DMS53 (cell line): Measurements from ENCODE around the gene JADE2.
"Not testable (repeated sequence)": the region's sequence is repeated elsewhere in the genome, so short reads cannot be mapped to it uniquely, and the experiment has no call there.

Experiments
- DNase-seq: peaks from one replicate; lab custom pipeline; 2025; lab: John Stamatoyannopoulos, UW

The JADE2 gene

DNA sequence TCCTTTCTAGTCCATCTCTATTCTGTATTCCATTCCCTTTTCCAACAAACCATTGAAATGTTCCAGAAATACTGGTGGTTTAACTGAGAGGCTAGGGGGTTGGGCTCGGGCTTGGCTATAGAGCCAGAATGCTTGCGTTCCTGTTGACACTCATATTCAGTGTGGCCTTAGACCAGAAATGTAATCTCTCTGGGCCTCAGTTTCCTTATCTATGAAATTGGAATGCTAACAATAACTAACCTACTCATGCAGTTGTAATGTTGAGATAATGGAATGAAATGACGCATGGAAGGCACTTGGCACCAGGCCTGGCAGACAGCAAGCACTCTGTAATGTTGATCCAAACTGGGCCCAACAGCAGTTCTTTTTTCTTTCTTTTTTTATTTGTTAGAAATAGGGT, 26.8 kb downstream of the JADE2 start:
- DNase-seq, result no peak

DNA sequence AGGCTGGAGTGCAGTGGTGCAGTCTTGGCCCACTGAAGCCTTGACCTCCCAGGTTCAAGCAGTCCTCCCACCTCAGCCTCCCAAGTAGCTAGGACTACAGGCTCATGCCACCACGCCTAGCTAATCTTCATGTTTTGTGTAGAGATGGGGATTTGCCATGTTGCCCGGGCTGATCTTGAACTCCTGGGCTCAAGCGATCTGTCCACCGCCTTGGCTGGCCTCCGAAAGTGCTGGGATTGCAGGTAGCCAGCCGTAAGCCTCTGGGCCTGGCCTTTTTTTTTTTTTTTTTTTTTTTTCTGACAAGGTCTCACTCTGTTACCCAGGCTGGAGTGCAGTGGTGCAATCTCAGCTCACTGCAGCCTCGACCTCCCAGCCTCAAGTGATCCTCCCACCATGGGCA, 27.2 kb downstream of the JADE2 start:
- DNase-seq, result not testable (repeated sequence)

DNA sequence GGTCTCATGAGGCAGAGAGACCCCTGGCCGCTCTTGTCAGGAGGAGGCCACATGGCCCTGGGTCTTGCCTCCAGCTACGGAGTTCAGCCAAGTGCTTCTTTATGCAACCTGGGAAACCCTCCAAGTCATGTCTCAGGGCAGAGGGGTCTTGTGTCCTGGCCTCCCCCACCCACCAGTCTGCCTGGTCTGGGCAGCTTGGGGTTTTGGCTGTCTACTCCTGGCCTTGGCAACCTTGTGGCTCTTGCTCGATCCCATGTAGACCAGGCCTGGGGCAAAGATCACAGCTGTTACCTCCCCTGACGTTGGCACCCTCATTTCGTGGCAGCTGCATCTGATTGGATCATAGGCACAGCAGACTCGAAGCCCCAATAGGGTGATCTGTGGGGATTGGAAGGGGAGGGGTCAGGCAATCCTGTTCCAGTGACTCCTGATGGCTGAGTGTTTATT, 28.4 kb downstream of the JADE2 start:
- DNase-seq, result no peak

DNA sequence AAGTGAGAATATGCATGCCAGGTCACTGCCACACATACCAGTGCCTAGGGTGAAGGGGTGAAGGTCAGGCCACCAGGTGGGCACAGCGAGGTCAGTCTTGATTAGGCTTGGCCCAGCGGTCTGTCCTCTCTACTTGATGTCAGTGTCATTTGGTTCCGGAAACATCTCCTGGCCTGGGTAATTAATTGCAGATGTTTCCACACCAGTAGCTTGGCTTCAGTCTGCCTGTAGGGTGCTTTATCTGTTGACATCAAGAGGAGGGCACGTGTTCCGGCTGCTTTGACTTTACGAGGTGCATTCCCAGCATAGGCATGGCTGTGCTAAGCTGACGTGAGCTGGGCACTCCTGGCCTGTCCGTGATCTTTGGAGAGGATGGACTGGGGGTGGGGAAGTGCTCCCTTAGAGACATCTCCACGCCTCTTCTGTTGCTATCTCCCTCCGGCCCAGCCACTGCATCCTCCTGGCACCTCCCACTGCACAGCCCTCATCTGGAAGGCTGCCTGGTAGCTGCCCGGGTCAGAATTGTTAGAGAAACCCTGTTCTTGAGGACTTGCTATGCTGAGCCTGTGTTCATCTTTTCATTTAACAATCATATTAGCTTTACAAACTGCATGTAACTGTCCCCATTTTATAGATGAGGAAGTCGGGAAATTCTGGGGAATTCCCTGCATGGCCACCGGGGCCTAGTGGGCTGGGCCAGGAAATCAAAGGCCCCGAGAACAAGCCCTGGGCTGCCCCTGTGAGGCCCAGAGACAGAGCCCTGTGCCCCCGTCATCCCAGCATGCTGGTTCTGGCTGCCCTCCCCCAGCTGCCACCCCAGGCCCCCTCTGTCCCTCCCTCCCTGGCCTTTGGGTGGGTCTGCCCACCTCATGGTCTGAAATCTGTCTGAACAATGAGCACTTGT, 29.1 kb downstream of the JADE2 start:
- DNase-seq, result peak; percentile 26

DNA sequence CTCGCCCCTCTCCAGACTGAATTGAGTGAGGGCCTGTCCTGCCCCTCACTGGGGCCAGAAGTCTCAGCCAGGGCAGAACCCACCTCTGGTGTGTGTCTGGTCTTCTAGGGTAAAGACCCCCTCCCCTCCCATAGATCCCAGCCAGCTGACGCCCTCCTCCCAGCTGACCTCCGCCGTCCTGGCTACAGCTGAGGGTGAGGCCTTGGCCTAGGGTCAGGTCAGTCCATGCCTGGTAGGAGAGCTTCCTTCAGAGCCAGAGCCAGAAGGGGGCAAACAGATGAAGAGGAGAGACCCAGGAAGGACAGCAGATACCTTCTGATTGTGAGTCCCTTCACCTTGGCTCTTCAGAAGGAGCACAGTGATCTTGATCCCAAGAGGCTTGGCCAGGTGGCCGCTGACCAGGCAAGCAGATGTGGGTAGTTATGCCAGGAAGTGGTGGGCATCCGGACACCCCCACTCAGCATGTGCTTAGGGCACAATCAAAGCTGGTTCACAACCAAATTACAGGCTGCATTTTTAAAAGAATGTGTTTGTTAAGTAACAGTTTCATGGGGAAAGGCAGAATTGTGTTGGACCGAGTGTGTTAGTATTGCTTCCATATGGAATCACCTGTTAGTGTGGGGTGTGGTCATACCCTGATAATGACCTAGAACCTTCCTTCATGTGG, 29.9 kb downstream of the JADE2 start:
- peak; percentile 26 for DNase-seq

DNA sequence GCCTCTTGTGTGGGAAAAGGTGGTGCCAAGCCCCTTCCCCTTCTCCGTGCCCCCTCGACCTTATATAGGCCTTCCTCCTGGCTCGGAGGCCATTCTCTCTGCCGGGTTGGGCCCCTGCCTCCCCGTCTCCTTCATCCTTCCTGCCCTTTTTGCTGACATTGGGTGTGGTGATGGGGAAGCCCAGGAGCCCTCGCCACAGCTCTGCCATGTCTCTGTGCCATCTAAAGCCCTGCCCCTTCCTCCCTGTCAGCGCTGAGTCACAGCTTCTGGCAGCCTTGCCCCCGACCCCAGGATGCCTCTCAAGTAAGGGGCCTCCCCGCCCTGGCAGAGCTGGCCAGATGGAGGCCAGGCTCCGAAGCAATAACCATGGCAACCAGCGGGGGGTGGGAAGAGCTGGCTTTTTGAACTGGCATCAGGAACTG, 30.4 kb downstream of the JADE2 start:
- DNase-seq, result peak; percentile 67

DNA sequence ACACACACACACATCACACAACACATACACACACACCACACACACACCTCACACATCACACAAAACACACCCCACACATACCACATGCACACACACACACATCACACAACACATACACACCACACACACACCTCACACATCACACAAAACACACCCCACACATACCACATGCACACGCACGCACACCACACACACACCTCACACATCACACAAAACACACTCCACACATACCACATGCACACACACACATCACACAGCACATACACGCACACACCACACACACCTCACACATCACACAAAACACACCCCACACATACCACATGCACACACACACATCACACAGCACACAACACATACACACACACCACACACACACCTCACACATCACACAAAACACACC, 31.1 kb downstream of the JADE2 start:
- not testable (repeated sequence) for DNase-seq

DNA sequence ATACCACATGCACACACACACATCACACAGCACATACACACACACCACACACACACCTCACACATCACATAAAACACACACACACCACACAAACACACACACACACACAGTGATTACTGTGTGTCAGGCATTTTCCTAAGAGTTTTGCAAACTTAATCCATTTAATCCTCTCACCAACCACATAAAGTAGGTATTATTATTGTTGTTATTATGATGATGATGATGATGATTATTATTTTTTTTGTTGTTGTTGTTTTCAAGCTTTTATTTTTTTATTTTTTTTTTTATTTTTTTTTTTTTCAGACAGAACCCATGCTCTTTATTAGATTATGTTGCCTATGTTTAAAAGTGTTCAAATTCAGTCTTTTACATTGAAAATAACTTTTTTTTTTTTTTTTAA, 31.5 kb downstream of the JADE2 start:
- DNase-seq, result no peak

DNA sequence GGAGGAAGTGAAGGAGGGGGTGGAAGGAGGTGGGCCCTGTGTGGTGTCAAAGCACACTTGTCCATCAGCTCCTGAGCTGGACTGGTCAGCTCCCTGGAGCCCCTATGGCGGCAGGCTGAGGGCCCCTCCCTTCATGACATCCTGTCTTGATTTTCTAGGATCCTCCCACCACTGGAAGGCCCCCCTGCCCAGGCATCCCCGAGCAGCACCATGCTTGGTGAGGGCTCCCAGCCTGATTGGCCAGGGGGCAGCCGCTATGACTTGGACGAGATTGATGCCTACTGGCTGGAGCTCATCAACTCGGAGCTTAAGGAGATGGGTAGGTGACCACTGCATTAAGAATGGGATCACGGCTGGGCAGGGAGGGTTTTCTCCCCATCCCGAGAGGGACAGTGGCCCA, 34.2 kb downstream of the JADE2 start:
- no peak for DNase-seq

DNA sequence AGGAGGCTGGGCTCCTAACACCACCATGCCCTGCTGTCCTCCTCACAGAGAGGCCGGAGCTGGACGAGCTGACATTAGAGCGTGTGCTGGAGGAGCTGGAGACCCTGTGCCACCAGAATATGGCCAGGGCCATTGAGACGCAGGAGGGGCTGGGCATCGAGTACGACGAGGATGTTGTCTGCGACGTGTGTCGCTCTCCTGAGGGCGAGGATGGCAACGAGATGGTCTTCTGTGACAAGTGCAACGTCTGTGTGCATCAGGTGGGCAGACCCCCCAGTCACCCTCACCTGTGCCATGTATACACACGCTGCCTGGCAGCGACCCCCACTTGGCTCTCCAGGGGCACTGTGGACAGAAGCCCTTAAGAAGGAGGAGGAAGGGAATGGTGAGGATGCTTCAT, 35.2 kb downstream of the JADE2 start:
- no peak for DNase-seq

DNA sequence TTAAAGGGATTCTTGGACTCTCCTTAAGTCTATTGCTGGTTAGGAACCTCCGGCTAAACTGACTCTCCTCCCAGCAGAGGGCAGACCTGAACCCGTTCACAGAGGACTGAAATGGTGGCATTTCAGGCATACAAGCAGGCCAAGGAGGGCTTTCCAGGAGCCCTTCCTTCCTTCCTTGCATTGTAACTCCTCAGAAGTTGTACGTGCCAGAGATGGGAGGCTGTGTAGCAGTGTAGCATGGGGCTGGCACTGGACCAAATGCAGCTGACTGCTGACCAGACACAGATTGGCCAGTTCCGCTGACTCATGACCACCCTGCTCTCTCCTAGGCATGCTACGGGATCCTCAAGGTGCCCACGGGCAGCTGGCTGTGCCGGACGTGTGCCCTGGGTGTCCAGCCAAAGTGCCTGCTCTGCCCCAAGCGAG, 36.4 kb downstream of the JADE2 start:
- DNase-seq, result peak; percentile 35

DNA sequence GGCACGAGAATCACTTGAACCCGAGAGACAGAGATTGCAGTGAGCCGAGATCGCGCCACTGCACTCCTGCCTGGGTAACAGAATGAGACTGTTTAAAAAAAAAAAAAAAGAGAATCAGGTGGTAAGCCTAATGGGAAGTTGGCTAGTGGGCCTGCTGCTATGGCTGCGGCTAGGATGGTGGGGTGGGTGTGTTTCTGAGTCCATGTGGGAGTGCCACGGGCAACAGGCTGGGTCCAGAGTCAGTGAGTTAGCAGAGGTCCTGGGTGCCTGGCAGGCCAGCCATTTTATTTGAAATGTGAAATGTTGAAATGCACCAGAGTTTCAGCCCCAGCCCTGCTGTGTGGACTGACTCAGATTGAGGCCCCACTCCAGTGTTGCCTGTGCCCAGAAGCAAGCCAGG, 37.8 kb downstream of the JADE2 start:
- DNase-seq, result no peak

DNA sequence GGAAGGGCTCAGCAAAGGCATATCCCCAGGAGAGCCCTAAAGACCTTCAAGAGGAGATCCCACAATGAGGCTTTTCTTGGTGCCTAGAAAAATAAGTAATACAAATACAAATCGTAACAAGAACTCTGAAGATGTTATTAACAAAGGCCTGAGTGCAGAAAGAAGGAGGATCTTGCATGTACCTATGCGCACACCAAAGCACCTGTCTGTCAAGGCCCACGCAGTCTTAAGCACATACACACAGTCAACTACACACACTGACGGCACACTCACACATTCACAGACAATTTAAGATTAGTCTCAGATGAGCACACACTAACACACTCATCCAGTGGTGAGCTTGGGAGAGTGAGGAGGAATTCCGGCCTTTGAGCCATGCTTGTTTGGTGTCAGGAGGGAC, 38.5 kb downstream of the JADE2 start:
- DNase-seq, result no peak

DNA sequence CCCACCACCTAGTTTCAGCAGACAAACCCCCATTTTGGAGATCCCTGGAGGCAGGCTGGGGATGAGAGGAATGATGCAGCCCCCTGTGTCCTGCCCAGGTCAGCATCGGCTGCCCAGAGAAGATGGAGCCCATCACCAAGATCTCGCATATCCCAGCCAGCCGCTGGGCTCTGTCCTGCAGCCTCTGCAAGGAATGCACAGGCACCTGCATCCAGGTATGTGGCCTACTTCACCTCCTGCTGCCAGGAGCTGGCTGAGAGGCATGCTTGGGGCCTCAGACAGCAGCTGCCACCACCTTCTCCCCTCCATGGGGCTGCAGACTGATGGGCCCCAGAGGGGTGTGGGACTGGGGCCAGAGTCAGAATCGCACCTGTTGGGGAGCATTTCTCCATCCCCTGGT, 38.9 kb downstream of the JADE2 start:
- no peak for DNase-seq

DNA sequence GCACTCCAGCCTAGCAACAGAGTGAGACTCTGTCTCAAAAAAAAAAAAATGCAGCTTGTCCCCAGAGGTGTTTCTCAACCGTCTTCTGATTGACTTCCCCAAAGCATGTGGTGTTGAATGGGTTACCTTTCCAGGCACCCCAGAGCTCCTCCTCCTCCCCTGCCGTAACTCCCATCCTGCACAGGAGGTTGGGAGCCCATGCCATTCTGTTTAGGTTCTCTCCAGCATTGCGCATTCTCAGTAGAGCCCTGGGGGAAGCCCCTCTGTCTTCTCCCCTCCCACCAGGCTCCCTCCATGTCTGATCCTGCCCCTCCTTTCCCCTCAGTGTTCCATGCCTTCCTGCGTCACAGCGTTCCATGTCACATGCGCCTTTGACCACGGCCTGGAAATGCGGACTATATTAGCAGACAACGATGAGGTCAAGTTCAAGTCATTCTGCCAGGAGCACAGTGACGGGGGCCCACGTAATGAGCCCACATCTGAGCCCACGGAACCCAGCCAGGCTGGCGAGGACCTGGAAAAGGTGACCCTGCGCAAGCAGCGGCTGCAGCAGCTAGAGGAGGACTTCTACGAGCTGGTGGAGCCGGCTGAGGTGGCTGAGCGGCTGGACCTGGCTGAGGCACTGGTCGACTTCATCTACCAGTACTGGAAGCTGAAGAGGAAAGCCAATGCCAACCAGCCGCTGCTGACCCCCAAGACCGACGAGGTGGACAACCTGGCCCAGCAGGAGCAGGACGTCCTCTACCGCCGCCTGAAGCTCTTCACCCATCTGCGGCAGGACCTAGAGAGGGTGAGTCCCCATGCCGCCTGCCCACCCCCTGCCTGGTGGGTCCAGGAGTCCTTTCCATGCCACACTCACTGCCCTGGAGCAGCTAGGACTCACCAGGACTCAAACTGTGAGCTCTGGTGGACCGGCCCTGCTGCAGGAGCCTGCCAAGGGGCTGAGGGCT, 40.6 kb downstream of the JADE2 start:
- no peak for DNase-seq

DNA sequence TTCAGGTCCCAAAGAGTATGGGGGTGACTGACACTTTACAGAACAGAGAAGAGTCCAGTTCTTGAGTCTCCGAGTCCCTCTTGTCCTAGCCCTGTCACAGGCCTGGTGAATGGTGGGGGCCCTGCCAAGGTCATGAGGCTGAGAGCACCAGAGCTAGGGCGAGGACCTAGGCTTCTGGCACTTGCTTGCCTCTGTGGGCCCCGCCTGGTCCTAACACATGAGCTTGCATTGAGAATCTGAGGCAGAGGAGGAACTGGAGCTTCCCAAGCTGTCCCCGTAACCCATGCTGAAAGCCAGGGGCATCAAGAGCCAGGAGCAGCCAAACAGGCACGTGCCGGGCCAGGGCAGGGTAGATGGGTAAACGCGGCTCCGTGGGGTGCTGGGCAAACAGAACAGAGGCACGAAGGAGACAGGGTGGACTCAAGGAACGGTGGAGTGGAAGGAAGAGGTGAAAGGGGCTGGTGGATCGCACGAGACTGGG, 41.3 kb downstream of the JADE2 start:
- no peak for DNase-seq

DNA sequence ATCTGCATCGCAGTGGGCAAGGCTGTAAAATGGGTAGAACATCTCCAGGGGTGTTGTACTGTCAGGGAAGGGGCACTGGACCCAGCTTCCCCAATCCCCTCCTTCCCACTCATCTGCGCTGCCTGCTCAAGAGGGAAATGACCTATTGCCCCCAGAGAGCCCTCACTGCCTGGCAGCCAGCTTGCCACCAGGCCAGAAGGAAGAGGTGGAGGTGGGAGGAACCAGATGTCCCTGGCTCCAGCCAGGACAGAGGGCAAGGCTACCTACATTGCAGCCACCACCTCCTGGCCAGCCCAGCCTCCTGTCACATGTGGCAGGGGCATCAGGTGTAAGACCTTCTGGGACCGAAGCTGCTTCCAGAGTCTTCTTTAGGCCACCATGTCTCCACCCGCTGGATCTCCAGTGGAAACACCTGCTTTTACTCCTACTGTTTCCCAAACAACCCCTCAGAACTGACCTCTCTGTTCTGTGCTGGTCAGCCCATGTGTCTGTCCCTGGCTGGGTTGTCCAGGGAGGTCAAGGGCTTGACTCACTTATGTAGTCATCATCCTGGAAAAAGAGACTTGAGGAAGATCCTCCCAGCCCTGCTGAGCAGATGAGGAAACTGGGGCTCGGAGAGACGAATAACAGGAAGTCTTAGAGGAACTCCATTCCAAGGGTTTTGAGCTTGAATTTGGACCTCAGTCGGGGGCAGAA, 42.3 kb downstream of the JADE2 start:
- DNase-seq, result no peak

DNA sequence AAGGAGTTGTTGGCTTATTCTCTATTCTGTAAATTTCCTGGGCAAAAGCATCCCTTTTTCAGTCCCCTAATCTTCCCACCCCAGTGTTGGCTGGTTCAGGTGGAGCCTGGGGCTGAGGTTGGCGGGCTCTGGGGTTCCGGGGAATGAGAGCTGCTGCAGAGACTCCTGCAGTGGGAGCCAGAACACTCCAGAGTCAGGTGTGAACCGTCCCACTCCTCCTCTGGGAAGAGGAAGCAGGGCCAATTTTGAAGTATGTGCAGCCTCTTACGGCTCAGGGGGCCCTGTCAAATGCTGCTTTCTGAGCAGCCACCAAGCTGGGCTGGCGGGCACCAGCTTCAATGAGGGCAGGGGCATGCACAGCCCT, 42.8 kb downstream of the JADE2 start:
- DNase-seq, result no peak

DNA sequence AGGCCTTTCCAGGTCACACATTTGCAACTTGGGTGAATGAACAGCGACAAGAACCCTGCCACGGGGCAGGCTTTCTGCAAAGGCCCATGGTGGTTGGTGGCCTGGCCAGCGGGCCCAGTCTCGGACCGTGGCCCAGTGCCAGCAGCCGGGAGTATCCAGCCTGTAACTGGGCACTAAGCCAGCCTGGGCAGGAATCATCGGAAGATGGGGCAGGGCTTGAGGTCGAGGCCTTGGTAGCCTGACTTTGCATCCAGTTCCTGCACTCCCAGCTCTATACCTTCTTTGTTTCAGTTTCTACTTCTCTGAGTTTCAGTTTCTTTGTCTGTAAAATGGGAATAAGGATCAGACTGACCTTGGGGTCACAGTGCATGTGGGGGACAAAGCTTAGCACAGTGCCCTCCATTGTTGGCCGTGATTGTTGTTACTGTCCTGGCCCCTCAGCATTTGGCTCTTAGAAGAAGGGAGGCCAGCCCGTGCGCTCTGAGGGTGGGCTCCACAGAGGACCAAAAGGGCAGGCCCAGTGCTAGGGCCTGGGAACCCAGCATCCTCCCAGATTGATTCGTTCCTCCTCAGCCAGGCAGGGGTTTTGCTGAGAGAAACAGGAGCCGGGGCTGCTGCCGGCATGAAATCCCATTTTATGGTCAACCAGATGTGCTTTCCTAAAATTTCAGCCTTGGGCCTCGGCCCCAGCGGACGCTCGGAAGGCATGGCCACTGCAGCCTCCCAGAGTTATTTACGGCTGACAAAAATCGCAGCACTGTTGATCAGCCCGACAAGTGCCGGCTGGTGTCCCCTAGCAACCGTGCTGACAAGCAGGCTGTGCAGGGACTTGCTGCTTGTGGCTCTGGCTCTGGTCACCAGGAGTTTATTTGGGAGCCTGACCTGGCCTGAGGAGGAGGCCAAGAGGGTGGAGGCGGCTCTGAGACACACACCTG, 43.6 kb downstream of the JADE2 start:
- no peak for DNase-seq

DNA sequence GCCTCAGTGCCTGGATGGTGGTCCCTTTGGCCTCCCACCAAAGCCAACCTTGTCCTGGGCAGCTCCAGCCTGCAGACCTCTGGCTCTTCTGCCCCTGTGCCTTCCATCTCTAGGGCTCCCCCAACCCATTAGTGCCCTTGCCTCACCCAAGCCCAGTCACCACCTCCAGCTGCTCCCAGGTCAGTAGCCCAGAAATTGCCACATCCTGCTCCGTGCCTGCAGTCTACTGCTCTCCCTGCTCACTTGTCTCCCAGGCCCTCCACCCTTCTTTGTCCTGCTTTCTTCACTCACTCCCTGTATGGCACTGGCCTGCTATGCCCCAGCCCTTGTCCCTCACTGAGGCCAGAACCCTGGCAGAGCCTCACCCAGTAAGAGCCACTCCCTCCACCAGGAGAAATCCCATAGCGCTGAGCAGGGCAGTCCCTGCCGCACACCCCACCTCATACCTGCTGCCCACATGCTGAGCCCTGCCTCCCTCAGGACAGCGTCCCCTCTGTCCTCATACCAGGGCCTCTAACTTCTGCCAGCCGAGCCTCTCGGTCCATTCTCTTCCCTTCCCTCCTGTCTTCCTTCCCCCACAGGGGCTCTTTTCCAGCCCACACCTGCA, 44.4 kb downstream of the JADE2 start:
- no peak for DNase-seq
